ENCODE data around the gene LMX1A.

The LMX1A gene

DNA sequence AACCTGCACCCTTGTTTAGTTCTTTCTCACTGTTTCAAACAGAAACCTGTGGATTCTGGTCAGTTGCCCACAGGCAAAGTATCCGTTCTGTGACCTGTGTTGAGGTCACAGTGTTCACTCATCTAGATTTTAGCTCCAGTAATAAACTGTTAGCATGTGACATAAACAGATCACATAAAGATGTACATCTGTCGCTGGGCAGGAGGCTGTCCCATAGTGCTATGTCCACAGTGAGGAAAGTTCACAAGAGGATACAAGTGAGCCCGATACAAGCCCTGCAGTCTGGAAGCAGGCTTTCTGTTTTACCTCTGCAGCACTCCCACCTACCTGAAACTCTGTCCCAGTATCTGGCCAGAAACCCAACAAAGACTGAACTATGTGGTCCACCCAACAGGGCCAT, 28.4 kb downstream of the LMX1A start:
- H3K4me3 ChIP-seq (ENCODE audit: low read depth in 1 of 5, low read length in 5 of 5): no peak overlapping the region
- peaks cover 0 to 4% (median 0%) of the 10 kb centered on the region in 5 donors for H3K27me3 ChIP-seq (ENCODE audit: control insufficient read depth in 5 of 5, insufficient read depth in 4 of 5, low read length in 5 of 5)
- no peaks in the 10 kb centered on the region for H3K36me3 ChIP-seq (ENCODE audit: control insufficient read depth in 5 of 5, insufficient read depth in 5 of 5, low read length in 5 of 5)
- H3K9me3 ChIP-seq (ENCODE audit: control insufficient read depth in 5 of 5, low read length in 5 of 5): no peaks in the 10 kb centered on the region
- no peak overlapping the region for H3K9ac ChIP-seq (ENCODE audit: low read length in 5 of 5)
- no peaks in the 10 kb centered on the region for H3K4me1 ChIP-seq (ENCODE audit: control insufficient read depth in 5 of 5, insufficient read depth in 5 of 5, low read length in 5 of 5)
- H3K27ac ChIP-seq (ENCODE audit: low read depth, low read length): no peak overlapping the region

GRCh38 chr1:165327538-165327937, 29.0 kb downstream of the LMX1A start:
- no peak overlapping the region for H3K27ac ChIP-seq (ENCODE audit: low read depth, low read length)
- H3K36me3 ChIP-seq (ENCODE audit: control insufficient read depth in 5 of 5, insufficient read depth in 5 of 5, low read length in 5 of 5): no peaks in the 10 kb centered on the region
- no peaks in the 10 kb centered on the region for H3K9me3 ChIP-seq (ENCODE audit: control insufficient read depth in 5 of 5, low read length in 5 of 5)
- H3K4me1 ChIP-seq (ENCODE audit: control insufficient read depth in 5 of 5, insufficient read depth in 5 of 5, low read length in 5 of 5): no peaks in the 10 kb centered on the region
- H3K4me3 ChIP-seq (ENCODE audit: low read depth in 1 of 5, low read length in 5 of 5): no peak overlapping the region
- no peak overlapping the region for H3K9ac ChIP-seq (ENCODE audit: low read length in 5 of 5)
- peaks cover 0 to 4% (median 0%) of the 10 kb centered on the region in 5 donors for H3K27me3 ChIP-seq (ENCODE audit: control insufficient read depth in 5 of 5, insufficient read depth in 4 of 5, low read length in 5 of 5)

GRCh38 chr1:165325460-165326203, 30.9 kb downstream of the LMX1A start:
- no peaks in the 10 kb centered on the region for H3K36me3 ChIP-seq (ENCODE audit: control insufficient read depth in 5 of 5, insufficient read depth in 5 of 5, low read length in 5 of 5)
- peaks cover 0 to 4% (median 0%) of the 10 kb centered on the region in 5 donors for H3K27me3 ChIP-seq (ENCODE audit: control insufficient read depth in 5 of 5, insufficient read depth in 4 of 5, low read length in 5 of 5)
- H3K4me1 ChIP-seq (ENCODE audit: control insufficient read depth in 5 of 5, insufficient read depth in 5 of 5, low read length in 5 of 5): no peaks in the 10 kb centered on the region
- no peak overlapping the region for H3K4me3 ChIP-seq (ENCODE audit: low read depth in 1 of 5, low read length in 5 of 5)
- no peak overlapping the region for H3K9ac ChIP-seq (ENCODE audit: low read length in 5 of 5)
- no peaks in the 10 kb centered on the region for H3K9me3 ChIP-seq (ENCODE audit: control insufficient read depth in 5 of 5, low read length in 5 of 5)
- no peak overlapping the region for H3K27ac ChIP-seq (ENCODE audit: low read depth, low read length)

GRCh38 chr1:165324050-165324449, 32.5 kb downstream of the LMX1A start:
- no peak overlapping the region for H3K4me3 ChIP-seq (ENCODE audit: low read depth in 1 of 5, low read length in 5 of 5)
- H3K9ac ChIP-seq (ENCODE audit: low read length in 5 of 5): no peak overlapping the region
- no peak overlapping the region for H3K27ac ChIP-seq (ENCODE audit: low read depth, low read length)
- no peaks in the 10 kb centered on the region for H3K4me1 ChIP-seq (ENCODE audit: control insufficient read depth in 5 of 5, insufficient read depth in 5 of 5, low read length in 5 of 5)
- peaks cover 0 to 4% (median 0%) of the 10 kb centered on the region in 5 donors for H3K27me3 ChIP-seq (ENCODE audit: control insufficient read depth in 5 of 5, insufficient read depth in 4 of 5, low read length in 5 of 5)
- no peaks in the 10 kb centered on the region for H3K36me3 ChIP-seq (ENCODE audit: control insufficient read depth in 5 of 5, insufficient read depth in 5 of 5, low read length in 5 of 5)
- no peaks in the 10 kb centered on the region for H3K9me3 ChIP-seq (ENCODE audit: control insufficient read depth in 5 of 5, low read length in 5 of 5)

- H3K27ac ChIP-seq (ENCODE audit: low read depth, low read length): no peak overlapping the region
- peaks cover 0 to 3% (median 1%) of the 10 kb centered on the region in 5 donors for H3K9me3 ChIP-seq (ENCODE audit: control insufficient read depth in 5 of 5, low read length in 5 of 5)
- no peak overlapping the region for H3K9ac ChIP-seq (ENCODE audit: low read length in 5 of 5)
- peaks cover 0 to 3% (median 0%) of the 10 kb centered on the region in 5 donors for H3K4me1 ChIP-seq (ENCODE audit: control insufficient read depth in 5 of 5, insufficient read depth in 5 of 5, low read length in 5 of 5)
- peaks cover 0 to 9% (median 2%) of the 10 kb centered on the region in 5 donors for H3K27me3 ChIP-seq (ENCODE audit: control insufficient read depth in 5 of 5, insufficient read depth in 4 of 5, low read length in 5 of 5)
- H3K4me3 ChIP-seq (ENCODE audit: low read depth in 1 of 5, low read length in 5 of 5): no peak overlapping the region
- H3K36me3 ChIP-seq (ENCODE audit: control insufficient read depth in 5 of 5, insufficient read depth in 5 of 5, low read length in 5 of 5): no peaks in the 10 kb centered on the region
Measured at GRCh38 chr1:165317612-165318011, 38.9 kb downstream of the LMX1A start.

GRCh38 chr1:165316153-165316772, 40.3 kb downstream of the LMX1A start:
- H3K4me3 ChIP-seq (ENCODE audit: low read depth in 1 of 5, low read length in 5 of 5): no peak overlapping the region
- H3K4me1 ChIP-seq (ENCODE audit: control insufficient read depth in 5 of 5, insufficient read depth in 5 of 5, low read length in 5 of 5): peaks cover 0 to 3% (median 0%) of the 10 kb centered on the region in 5 donors
- peaks cover 0 to 7% (median 6%) of the 10 kb centered on the region in 5 donors for H3K9me3 ChIP-seq (ENCODE audit: control insufficient read depth in 5 of 5, low read length in 5 of 5)
- H3K27me3 ChIP-seq (ENCODE audit: control insufficient read depth in 5 of 5, insufficient read depth in 4 of 5, low read length in 5 of 5): peaks cover 0 to 9% (median 2%) of the 10 kb centered on the region in 5 donors
- H3K9ac ChIP-seq (ENCODE audit: low read length in 5 of 5): no peak overlapping the region
- H3K36me3 ChIP-seq (ENCODE audit: control insufficient read depth in 5 of 5, insufficient read depth in 5 of 5, low read length in 5 of 5): no peaks in the 10 kb centered on the region
- no peak overlapping the region for H3K27ac ChIP-seq (ENCODE audit: low read depth, low read length)

GRCh38 chr1:165315481-165315880, 41.0 kb downstream of the LMX1A start:
- Histone ChIP-seq H3K36me3 (ENCODE audit: control insufficient read depth in 5 of 5, insufficient read depth in 5 of 5, low read length in 5 of 5) (no peaks in the 10 kb centered on the region), H3K4me3 (ENCODE audit: low read depth in 1 of 5, low read length in 5 of 5) (no peak overlapping the region), H3K9ac (ENCODE audit: low read length in 5 of 5) (no peak overlapping the region), H3K4me1 (ENCODE audit: control insufficient read depth in 5 of 5, insufficient read depth in 5 of 5, low read length in 5 of 5) (peaks cover 0 to 3% (median 0%) of the 10 kb centered on the region in 5 donors), H3K9me3 (ENCODE audit: control insufficient read depth in 5 of 5, low read length in 5 of 5) (peaks cover 0 to 7% (median 6%) of the 10 kb centered on the region in 5 donors), H3K27ac (ENCODE audit: low read depth, low read length) (no peak overlapping the region), H3K27me3 (ENCODE audit: control insufficient read depth in 5 of 5, insufficient read depth in 4 of 5, low read length in 5 of 5) (peaks cover 0 to 9% (median 2%) of the 10 kb centered on the region in 5 donors)

- Histone ChIP-seq H3K9ac (ENCODE audit: low read length in 5 of 5) (no peak overlapping the region), H3K27ac (ENCODE audit: low read depth, low read length) (no peak overlapping the region), H3K4me1 (ENCODE audit: control insufficient read depth in 5 of 5, insufficient read depth in 5 of 5, low read length in 5 of 5) (peaks cover 0 to 3% (median 0%) of the 10 kb centered on the region in 5 donors), H3K4me3 (ENCODE audit: low read depth in 1 of 5, low read length in 5 of 5) (no peak overlapping the region), H3K9me3 (ENCODE audit: control insufficient read depth in 5 of 5, low read length in 5 of 5) (peaks cover 0 to 7% (median 6%) of the 10 kb centered on the region in 5 donors), H3K36me3 (ENCODE audit: control insufficient read depth in 5 of 5, insufficient read depth in 5 of 5, low read length in 5 of 5) (no peaks in the 10 kb centered on the region), H3K27me3 (ENCODE audit: control insufficient read depth in 5 of 5, insufficient read depth in 4 of 5, low read length in 5 of 5) (peaks cover 0 to 9% (median 2%) of the 10 kb centered on the region in 5 donors)
Measured at GRCh38 chr1:165313903-165314302, 42.6 kb downstream of the LMX1A start.

DNA sequence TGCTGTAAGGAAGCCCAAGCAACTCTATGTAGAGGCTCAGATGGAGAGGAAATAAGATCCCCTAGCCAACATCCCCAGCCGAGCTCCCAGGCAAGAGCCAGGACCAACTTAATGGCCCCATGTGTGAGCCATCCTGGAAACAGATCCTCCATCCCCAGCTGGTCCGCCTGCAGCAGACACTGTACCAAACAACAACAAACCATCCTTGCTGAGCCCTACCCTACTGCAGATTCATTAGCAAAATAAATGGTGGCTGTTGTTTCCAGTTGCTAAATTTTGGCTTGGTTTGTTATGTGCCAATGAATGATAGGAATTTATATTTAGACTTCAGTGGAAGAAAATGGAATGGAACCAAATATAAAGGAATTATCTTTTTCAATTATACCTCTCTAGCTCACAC, 43.9 kb downstream of the LMX1A start:
- Histone ChIP-seq H3K9me3 (ENCODE audit: control insufficient read depth in 5 of 5, low read length in 5 of 5) (peaks cover 0 to 7% (median 6%) of the 10 kb centered on the region in 5 donors), H3K9ac (ENCODE audit: low read length in 5 of 5) (no peak overlapping the region), H3K27ac (ENCODE audit: low read depth, low read length) (no peak overlapping the region), H3K36me3 (ENCODE audit: control insufficient read depth in 5 of 5, insufficient read depth in 5 of 5, low read length in 5 of 5) (no peaks in the 10 kb centered on the region), H3K27me3 (ENCODE audit: control insufficient read depth in 5 of 5, insufficient read depth in 4 of 5, low read length in 5 of 5) (peaks cover 0 to 9% (median 2%) of the 10 kb centered on the region in 5 donors), H3K4me3 (ENCODE audit: low read depth in 1 of 5, low read length in 5 of 5) (no peak overlapping the region), H3K4me1 (ENCODE audit: control insufficient read depth in 5 of 5, insufficient read depth in 5 of 5, low read length in 5 of 5) (peaks cover 0 to 3% (median 0%) of the 10 kb centered on the region in 5 donors)
